Measurements from ENCODE around the gene EPHA7. TPM values are rescaled to one million over a fixed set of nuclear protein-coding genes. Genes with fewer than 3 reads are reported as not detected.

Gene EPHA7
- polyA plus RNA-seq, 5 donors: 10.4 to 23.2 (median 21.1) TPM

- DNase-seq: no peak
Observed at GRCh38 chr6:93394471-93394870, 24.9 kb downstream of the EPHA7 start.

- no peak for DNase-seq
Observed at GRCh38 chr6:93393554-93394074, 25.7 kb downstream of the EPHA7 start.

- DNase-seq: no peak
Observed at GRCh38 chr6:93392797-93393196, 26.6 kb downstream of the EPHA7 start.

GRCh38 chr6:93391965-93392364 is 27.4 kb downstream of the EPHA7 start:
- DNase-seq: no peak

DNA sequence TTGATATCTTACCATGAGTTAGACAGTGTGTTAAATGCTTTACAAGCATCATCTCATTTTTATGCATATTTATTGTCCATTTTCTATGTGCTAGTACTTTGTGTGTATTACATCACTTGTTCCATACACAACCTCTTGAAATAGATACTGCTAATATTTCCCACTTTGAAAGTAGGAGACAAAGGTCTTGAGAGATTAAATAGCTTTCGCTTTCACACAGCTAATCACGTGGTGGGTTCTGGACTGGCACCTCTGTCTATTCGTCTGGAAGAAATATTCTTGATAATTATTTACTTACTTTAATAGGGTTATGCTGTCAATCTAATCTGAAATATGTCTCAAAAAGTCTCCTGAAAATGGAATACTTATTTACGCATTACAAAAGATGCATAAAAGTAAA is 30.2 kb downstream of the EPHA7 start:
- no peak for DNase-seq

- no peak for DNase-seq
Observed at GRCh38 chr6:93388070-93388469, 31.3 kb downstream of the EPHA7 start.

- no peak for DNase-seq
Observed at GRCh38 chr6:93376026-93376540, 43.3 kb downstream of the EPHA7 start.

DNA sequence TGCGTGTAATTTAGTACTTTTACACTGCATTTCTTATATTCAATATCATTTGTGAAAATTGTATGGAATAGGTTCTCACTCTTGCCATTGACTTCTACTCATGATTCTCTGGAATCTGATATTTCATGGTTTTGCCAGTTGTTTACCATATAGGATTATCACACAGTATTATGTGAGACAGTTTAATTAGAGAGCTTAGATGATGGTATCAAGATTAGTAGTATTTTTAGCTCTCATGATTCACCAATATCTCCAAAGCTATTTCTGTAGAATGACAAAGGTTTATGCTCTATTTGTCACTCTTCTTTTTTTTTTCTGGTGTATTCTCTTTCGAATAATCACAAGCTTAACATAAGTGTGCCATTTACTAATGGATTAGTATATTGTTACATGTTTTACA is 45.9 kb downstream of the EPHA7 start:
- DNase-seq: no peak

DNA sequence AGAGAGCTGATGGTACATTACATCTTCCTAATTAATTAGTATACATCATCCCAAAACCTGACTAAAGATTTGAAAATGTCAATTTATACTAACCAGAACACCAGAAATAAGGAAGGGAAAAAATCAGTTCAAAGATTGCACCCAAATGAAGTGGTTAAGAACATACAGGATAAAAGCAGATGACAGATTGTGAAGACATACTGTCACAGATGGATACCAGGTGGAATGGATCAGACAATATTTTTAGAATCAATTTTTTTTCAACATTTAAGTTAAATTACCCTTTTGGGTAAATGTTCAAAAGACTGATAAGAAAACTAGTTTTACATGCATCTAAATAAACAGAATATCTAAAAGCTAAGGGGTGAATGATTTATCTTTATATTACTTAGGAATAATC is 47.6 kb downstream of the EPHA7 start:
- no peak for DNase-seq

- DNase-seq: no peak
Observed at GRCh38 chr6:93369586-93370134, 49.7 kb downstream of the EPHA7 start.

DNA sequence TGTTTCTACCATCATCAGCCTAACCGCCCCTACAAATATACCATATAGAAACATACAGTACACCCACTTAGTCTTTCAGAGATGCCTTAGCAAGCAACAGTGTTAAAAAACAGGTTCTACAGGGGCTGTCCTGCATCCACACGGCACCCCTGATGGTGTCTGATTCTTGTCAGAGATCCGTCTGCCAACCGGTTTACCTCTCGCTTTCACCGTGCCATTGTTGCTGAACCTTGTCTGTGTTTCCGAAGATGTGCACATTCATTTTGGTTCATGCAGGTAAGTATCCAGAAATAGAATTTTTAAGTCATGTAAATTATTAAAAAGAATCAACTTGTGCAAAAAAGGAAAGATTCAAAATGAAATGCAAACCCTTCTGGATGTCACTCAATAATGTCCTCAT is 52.9 kb downstream of the EPHA7 start:
- no peak for DNase-seq

- no peak for DNase-seq
Observed at GRCh38 chr6:93365445-93365844, 53.9 kb downstream of the EPHA7 start.

DNA sequence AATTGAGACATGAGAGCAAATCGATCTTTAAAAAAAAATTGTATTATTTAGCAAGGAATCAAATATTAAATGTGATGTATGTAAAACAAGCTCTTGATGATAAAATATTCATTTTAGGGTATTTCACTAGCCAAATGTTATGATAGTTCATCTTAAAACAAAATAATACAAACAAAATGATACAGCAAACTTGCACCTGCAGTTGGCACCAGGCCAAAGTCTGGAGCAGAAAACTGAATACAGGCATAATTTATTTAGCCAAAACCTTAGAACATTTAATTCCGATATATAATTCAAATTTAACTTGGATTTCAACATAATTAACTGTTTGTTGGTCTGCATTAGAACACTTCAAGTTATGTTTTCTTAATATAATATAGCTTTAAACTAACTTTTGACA is 60.9 kb downstream of the EPHA7 start:
- DNase-seq: no peak

DNA sequence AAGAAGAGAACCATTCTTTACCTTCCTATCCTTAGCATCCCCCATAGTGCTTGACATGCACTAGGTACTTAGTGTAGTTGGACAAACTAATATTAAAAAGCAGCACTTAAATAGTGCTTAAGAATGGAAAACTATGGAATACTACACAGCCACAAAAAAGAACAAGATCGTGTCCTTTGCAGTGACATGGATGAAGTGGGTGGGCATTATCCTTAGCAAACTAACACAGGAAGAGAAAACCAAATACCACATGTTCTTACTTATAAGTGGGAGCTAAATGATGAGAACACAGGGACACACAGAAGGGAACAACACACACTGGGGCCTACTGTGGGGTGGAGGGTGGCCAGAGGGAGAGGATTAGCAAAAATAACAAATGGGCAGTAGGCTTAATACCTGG is 66.8 kb downstream of the EPHA7 start:
- no peak for DNase-seq

DNA sequence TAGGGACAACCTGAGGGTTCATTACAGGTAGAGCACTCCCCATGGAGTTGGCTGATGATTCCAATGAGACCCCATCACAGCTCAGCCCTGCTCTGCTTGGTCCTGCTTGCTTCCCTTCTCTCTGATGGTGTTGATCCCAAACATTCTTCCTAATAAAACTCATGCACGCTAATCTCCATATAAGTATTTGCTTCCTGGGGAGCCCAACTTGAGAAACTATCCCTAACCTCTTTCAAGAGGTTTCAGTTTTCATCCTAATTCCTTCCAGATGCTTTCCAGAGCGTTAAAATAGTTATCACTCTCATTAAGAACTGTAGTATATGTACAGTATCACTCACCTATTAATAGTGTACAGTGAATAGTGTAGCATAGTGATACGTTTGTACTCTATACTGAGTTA is 68.1 kb downstream of the EPHA7 start:
- no peak for DNase-seq

GRCh38 chr6:93350774-93351173 is 68.6 kb downstream of the EPHA7 start:
- DNase-seq: no peak

- DNase-seq: no peak
Observed at GRCh38 chr6:93344333-93344835, 75.0 kb downstream of the EPHA7 start.

- DNase-seq: no peak
Observed at GRCh38 chr6:93343476-93343875, 75.9 kb downstream of the EPHA7 start.

DNA sequence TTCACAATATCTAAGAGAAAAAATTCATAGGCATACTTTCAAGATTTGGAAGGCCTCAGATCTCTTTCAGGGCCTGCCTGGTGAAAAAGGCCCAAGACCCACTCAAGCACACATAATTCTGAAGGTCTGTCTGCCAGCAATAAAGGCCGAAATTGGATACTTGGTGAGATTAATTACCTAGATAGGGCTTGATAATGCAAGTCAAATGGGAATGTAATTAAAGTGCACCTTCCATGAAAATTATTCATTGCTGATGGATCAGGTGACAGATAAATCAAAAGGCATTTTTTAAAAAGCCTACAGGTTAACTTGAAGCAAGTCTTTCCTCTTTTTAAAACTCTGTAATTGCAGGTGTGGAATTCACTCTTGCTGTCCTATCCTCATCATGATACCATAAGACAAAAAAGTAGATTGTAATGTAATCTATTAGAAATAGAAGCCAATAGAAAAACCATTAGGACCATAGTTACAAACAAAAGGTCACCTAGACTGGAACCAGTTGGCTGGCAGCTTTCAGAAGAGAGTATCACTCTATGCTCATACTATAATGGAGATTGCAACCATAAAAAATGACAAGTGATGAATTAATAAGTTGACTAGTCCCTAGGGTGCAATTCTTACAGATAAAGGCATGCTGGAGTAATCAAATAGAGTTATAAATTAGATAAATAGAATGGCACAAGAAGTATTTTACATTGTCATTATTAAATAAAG is 77.3 kb downstream of the EPHA7 start:
- DNase-seq: no peak

- DNase-seq: no peak
Observed at GRCh38 chr6:93337772-93338394, 81.5 kb downstream of the EPHA7 start.

GRCh38 chr6:93337014-93337413 is 82.3 kb downstream of the EPHA7 start:
- DNase-seq: no peak

GRCh38 chr6:93329301-93330000 is 89.9 kb downstream of the EPHA7 start:
- DNase-seq: peak; percentile 27

Measured in right lung (tissue), 5 donors.